HG03558 (cell line): ENCODE measurements around the gene STK32B.
"Not testable (repeated sequence)": the region's sequence is repeated elsewhere in the genome, so short reads cannot be mapped to it uniquely, and the experiment has no call there.

Source experiments
- ATAC-seq: cut with Tn5 transposase; IDR thresholded peaks from one replicate; pipeline ENCODE4 v1.9.1; 2021; ENCODE audit warnings: moderate number of reproducible peaks; ENCODE audit not compliant: unreplicated experiment; ENCODE audit errors: extremely low read depth

The STK32B gene

GRCh38 chr4:5237086-5237660 is 185.9 kb downstream of the STK32B start:
- ATAC-seq: no peak

- no peak for ATAC-seq
Observed at GRCh38 chr4:5238173-5238572, 186.9 kb downstream of the STK32B start.

- ATAC-seq: not testable (repeated sequence)
Observed at GRCh38 chr4:5247061-5247460, 195.8 kb downstream of the STK32B start.

- no peak for ATAC-seq
Observed at GRCh38 chr4:5247735-5248134, 196.5 kb downstream of the STK32B start.

GRCh38 chr4:5249727-5250126 is 198.4 kb downstream of the STK32B start:
- ATAC-seq: no peak

GRCh38 chr4:5250536-5250935 is 199.3 kb downstream of the STK32B start:
- not testable (repeated sequence) for ATAC-seq

GRCh38 chr4:5256421-5256820 is 205.1 kb downstream of the STK32B start:
- ATAC-seq: no peak

GRCh38 chr4:5257086-5257485 is 205.8 kb downstream of the STK32B start:
- no peak for ATAC-seq

GRCh38 chr4:5259471-5259870 is 208.2 kb downstream of the STK32B start:
- ATAC-seq: no peak

GRCh38 chr4:5260121-5260520 is 208.8 kb downstream of the STK32B start:
- ATAC-seq: no peak

- ATAC-seq: no peak
Observed at GRCh38 chr4:5261866-5262265, 210.6 kb downstream of the STK32B start.

GRCh38 chr4:5266991-5267390 is 215.7 kb downstream of the STK32B start:
- ATAC-seq: no peak

- ATAC-seq: no peak
Observed at GRCh38 chr4:5267408-5267807, 216.1 kb downstream of the STK32B start.

GRCh38 chr4:5276475-5277075 is 225.3 kb downstream of the STK32B start:
- no peak for ATAC-seq

- no peak for ATAC-seq
Observed at GRCh38 chr4:5277079-5277478, 225.8 kb downstream of the STK32B start.

- no peak for ATAC-seq
Observed at GRCh38 chr4:5278213-5278612, 226.9 kb downstream of the STK32B start.

- ATAC-seq: not testable (repeated sequence)
Observed at GRCh38 chr4:5280069-5280468, 228.8 kb downstream of the STK32B start.

GRCh38 chr4:5280828-5281227 is 229.5 kb downstream of the STK32B start:
- no peak for ATAC-seq

- ATAC-seq: no peak
Observed at GRCh38 chr4:5283837-5284236, 232.6 kb downstream of the STK32B start.

GRCh38 chr4:5284517-5284916 is 233.2 kb downstream of the STK32B start:
- ATAC-seq: no peak

- ATAC-seq: no peak
Observed at GRCh38 chr4:5292101-5292500, 240.8 kb downstream of the STK32B start.
